Measurements from ENCODE around the gene HSPBP1. TPM values are rescaled to one million over a fixed set of nuclear protein-coding genes. Genes with fewer than 3 reads are reported as not detected.

The HSPBP1 gene
- total and polyA plus RNA-seq, 7 donors = 19.7 to 62.7 (median 30.5) TPM

DNA sequence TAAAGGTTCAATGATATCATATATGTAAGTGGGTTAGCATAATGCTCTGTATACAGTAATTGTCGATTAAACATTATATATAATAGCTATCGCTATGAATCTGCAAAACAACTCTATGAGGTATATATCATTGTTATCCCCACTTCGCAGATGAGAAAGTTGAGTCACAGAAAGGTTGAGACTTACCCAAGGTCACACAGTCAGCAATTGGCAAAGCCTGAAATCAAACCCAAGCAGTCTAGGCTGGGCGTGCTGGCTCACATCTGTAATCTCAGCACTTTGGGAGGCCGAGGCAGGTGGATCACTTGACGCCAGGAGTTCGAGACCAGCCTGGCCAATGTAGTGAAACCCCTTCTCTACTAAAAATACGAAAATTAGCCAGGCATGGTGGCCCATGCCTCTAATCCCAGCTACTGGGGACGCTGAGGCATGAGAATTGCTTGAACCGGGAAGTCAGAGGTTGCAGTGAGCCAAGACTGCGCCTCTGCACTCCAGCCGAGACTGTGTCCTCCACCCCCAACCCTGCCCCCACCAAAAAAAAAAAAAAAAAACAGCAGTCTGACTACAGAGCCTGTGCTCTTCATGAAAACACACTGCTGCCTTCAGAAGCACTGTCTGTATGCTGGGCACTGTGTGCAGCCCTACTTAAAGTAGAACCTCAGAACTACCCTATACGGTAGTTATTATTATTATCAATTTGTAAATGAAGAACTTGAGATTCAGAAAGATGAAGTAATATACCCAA lies 1.3 kb downstream of the HSPBP1 start:
- intact Hi-C loops (cut with DNase I) = no loop called here
- 90 to 94% methylated on average over 13 of the region's 13 CpGs for WGBS, 2 donors
- Histone ChIP-seq H3K9me3 (no peaks in the 10 kb centered on the region), H3K4me1 (peaks cover 0 to 23% (median 19%) of the 10 kb centered on the region in 4 donors), H3K4me3 (no peak overlapping the region), H3K27ac (no peak overlapping the region), H3K36me3 (peaks cover 0 to 38% (median 7%) of the 10 kb centered on the region in 4 donors), H3K27me3 (no peaks in the 10 kb centered on the region)
- TF ChIP-seq, protein P1, sequence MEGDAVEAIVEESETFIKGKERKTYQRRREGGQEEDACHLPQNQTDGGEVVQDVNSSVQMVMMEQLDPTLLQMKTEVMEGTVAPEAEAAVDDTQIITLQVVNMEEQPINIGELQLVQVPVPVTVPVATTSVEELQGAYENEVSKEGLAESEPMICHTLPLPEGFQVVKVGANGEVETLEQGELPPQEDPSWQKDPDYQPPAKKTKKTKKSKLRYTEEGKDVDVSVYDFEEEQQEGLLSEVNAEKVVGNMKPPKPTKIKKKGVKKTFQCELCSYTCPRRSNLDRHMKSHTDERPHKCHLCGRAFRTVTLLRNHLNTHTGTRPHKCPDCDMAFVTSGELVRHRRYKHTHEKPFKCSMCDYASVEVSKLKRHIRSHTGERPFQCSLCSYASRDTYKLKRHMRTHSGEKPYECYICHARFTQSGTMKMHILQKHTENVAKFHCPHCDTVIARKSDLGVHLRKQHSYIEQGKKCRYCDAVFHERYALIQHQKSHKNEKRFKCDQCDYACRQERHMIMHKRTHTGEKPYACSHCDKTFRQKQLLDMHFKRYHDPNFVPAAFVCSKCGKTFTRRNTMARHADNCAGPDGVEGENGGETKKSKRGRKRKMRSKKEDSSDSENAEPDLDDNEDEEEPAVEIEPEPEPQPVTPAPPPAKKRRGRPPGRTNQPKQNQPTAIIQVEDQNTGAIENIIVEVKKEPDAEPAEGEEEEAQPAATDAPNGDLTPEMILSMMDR (IDR thresholded peaks at IDR 0.05) = no peak
- TF ChIP-seq EP300 (IDR thresholded peaks at IDR 0.05) (no peak), POLR2AphosphoS5 (IDR thresholded peaks at IDR 0.05) (no peak), POLR2A (IDR thresholded peaks at IDR 0.05) (no peak)
- DNase-seq = no peak

DNA sequence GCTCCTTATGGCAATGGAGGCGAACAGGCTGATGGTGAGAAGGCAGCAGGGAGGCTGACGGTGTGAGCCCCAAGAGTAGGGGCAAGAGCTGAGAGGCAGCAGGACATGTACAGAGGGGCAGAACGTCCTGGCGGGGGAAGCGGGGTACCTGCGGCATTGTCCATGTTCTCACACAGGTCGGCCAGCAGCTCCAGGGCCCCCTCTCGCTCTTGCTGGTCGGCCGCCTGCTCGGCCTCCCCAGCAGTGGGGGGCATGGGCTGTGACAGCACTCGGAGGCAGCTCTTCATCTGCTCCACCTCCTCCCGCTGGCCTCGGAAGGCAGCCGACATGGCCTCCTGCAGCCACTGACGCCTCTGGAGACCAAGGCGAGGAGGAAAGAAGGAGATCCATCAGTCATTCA lies 2.4 kb downstream of the HSPBP1 start:
- Histone ChIP-seq H3K27me3 (no peaks in the 10 kb centered on the region), H3K27ac (no peak overlapping the region), H3K4me1 (peaks cover 0 to 18% (median 16%) of the 10 kb centered on the region in 4 donors), H3K9me3 (no peaks in the 10 kb centered on the region), H3K36me3 (peaks cover 0 to 48% (median 11%) of the 10 kb centered on the region in 4 donors), H3K4me3 (no peak overlapping the region)
- TF ChIP-seq EP300 (IDR thresholded peaks at IDR 0.05) = no peak
- TF ChIP-seq, protein P1 (IDR thresholded peaks at IDR 0.05) = no peak
- no peak for TF ChIP-seq POLR2A (IDR thresholded peaks at IDR 0.05)
- TF ChIP-seq POLR2AphosphoS5 (IDR thresholded peaks at IDR 0.05) = no peak
- WGBS, 2 donors = 96 to 97% methylated on average over 17 of the region's 17 CpGs
- intact Hi-C loops (cut with DNase I) = no loop called here
- no peak for DNase-seq

DNA sequence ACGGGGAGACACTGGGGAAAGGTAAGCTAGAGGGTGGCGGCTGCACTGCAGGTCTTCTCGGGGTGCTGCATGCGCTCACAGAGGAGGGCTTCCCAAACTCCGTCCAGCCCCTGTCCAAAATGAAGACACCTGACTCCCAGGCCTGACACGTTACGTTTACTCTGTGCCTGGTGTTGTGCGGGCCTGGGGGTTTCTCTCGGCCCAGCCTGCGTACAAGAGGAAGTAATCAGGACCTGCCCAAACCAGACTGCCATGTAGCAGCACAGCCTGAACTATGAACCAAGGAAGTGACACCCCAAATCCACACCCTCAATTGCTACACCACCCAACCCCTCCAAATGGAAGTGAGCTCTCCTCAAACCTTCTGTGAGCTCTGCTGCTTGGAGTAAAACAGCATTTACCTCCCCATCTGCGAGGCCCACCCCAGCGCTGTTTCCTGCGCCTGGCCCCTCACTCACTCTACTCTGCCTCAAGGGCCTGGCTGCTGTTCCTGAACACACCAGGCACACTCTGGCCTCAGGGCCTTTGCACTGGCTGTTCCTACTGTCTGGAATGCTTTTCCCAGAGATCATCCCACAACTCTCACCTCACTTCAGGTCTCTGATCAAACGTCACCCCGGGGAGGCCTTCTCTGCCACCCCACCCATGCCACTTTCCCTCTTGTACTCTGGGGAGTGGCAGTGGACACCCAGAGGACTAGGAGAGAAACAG lies 3.0 kb downstream of the HSPBP1 start:
- DNase-seq = no peak
- Histone ChIP-seq H3K9me3 (no peaks in the 10 kb centered on the region), H3K4me3 (no peak overlapping the region), H3K36me3 (peaks cover 0 to 54% (median 11%) of the 10 kb centered on the region in 4 donors), H3K27ac (no peak overlapping the region), H3K27me3 (no peaks in the 10 kb centered on the region), H3K4me1 (peaks cover 0 to 18% (median 16%) of the 10 kb centered on the region in 4 donors)
- WGBS, 2 donors = 73 to 78% methylated on average over 15 of the region's 15 CpGs
- intact Hi-C loops (cut with DNase I) = no loop called here
- no peak for TF ChIP-seq EP300 (IDR thresholded peaks at IDR 0.05)
- TF ChIP-seq POLR2A (IDR thresholded peaks at IDR 0.05) = no peak
- no peak for TF ChIP-seq POLR2AphosphoS5 (IDR thresholded peaks at IDR 0.05)
- TF ChIP-seq, protein P1 (IDR thresholded peaks at IDR 0.05) = no peak

DNA sequence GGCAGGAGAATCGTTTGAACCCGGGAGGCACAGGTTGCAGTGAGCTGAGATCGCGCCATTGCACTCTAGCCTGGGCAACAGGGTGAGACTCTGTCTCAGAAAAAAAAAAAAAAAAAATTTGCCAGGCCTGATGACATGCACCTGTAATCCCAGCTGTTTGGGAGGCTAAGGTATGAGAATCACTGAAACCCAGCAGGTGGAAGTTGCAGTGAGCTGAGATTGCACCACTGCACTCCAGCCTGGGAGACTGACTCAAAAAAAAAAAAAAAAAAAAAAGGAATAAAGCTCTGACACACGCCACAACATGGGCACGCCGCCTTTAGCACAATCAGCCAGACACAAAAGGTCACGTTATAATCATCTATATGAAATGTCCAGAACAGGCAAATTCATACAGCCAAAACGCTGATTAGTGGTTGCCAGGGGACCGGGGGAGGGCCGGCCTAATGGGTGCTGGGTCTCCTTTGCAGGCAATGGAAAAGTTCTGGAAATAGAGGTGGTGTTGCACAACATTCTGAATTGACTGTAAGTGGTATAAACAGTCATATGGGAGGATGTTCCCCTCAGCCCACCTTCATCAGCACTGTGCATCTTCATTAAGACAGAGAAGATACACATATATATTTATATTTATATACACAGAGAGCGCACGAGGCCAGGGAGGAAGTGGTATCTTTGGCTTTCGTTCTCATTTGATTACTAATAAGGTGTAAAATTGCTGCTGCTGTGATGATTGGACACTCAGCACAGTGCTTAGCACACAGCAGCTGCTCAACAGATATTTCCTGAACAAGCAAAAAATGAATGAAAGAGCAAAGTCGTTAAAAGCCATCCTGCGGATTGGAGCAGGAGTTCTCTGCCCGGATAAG lies 3.8 kb downstream of the HSPBP1 start:
- Histone ChIP-seq H3K27me3 (no peaks in the 10 kb centered on the region), H3K9me3 (no peaks in the 10 kb centered on the region), H3K4me1 (peaks cover 0 to 17% (median 16%) of the 10 kb centered on the region in 4 donors), H3K27ac (no peak overlapping the region), H3K36me3 (peaks cover 0 to 60% (median 11%) of the 10 kb centered on the region in 4 donors), H3K4me3 (no peak overlapping the region)
- intact Hi-C loops (cut with DNase I) = no loop called here
- TF ChIP-seq POLR2A (IDR thresholded peaks at IDR 0.05) (no peak), EP300 (IDR thresholded peaks at IDR 0.05) (no peak), POLR2AphosphoS5 (IDR thresholded peaks at IDR 0.05) (no peak)
- TF ChIP-seq, protein P1 (IDR thresholded peaks at IDR 0.05) = no peak
- DNase-seq = no peak
- 72 to 81% methylated on average over 17 of the region's 17 CpGs for WGBS, 2 donors
